Measurements from ENCODE around the gene CUX1. TPM values are rescaled to one million over a fixed set of nuclear protein-coding genes. Genes with fewer than 3 reads are reported as not detected.
"Not testable (repeated sequence)": the region's sequence is repeated elsewhere in the genome, so short reads cannot be mapped to it uniquely, and the experiment has no call there.

The CUX1 gene
- total RNA-seq, 4 donors from 2014 or later: 56.9 to 124 (median 93.2) TPM

- DNase-seq: no peak
- intact Hi-C loops (cut with DNase I; ENCODE audit: low total_unique reads): no loop called here
- Histone ChIP-seq H3K36me3 (no peaks in the 10 kb centered on the region), H3K4me3 (no peak overlapping the region), H3K4me1 (peaks cover 0 to 8% (median 0%) of the 10 kb centered on the region in 4 donors), H3K27ac (no peak overlapping the region), H3K9me3 (no peaks in the 10 kb centered on the region), H3K27me3 (no peaks in the 10 kb centered on the region)
- TF ChIP-seq CTCF (IDR thresholded peaks at IDR 0.05): no peak
- no peak for TF ChIP-seq POLR2AphosphoS5 (IDR thresholded peaks at IDR 0.05)
- no peak for TF ChIP-seq EP300 (IDR thresholded peaks at IDR 0.05; ENCODE audit: low read depth)
- no peak for TF ChIP-seq POLR2A (IDR thresholded peaks at IDR 0.05)
- in situ Hi-C loops (cut with MboI; ENCODE audit: low pct_ligation_motif_present in 1 of 4, low pct_unique_long_range_greater_than_20kb in 1 of 4, low sequenced_read_pairs in 3 of 4): no loop called here
- WGBS, 2 donors (ENCODE audit: low coverage in 1 of 2): 91% methylated on average over 76 of the region's 84 CpGs; no CpG with 5 or more reads in 1 of the 2 donors
Observed at GRCh38 chr7:102300643-102301221, 483.3 kb downstream of the CUX1 start.

- H3K36me3 ChIP-seq; DNase-seq; intact Hi-C loops (cut with DNase I; ENCODE audit: low total_unique reads); H3K4me1 ChIP-seq; H3K4me3 ChIP-seq; H3K9me3 ChIP-seq; H3K27ac ChIP-seq; H3K27me3 ChIP-seq; in situ Hi-C loops (cut with MboI; ENCODE audit: low pct_ligation_motif_present in 1 of 4, low pct_unique_long_range_greater_than_20kb in 1 of 4, low sequenced_read_pairs in 3 of 4): not testable (repeated sequence)
- WGBS, 2 donors (ENCODE audit: low coverage in 1 of 2): 96% methylated on average over 14 of the region's 14 CpGs; no CpG with 5 or more reads in 1 of the 2 donors
Observed at GRCh38 chr7:102301367-102301766, 483.9 kb downstream of the CUX1 start.

GRCh38 chr7:102302025-102302424 lies 484.6 kb downstream of the CUX1 start:
- no peak overlapping the region for H3K4me3 ChIP-seq
- DNase-seq: no peak
- no peak overlapping the region for H3K27ac ChIP-seq
- in situ Hi-C loops (cut with MboI; ENCODE audit: low pct_ligation_motif_present in 1 of 4, low pct_unique_long_range_greater_than_20kb in 1 of 4, low sequenced_read_pairs in 3 of 4): no loop called here
- no peaks in the 10 kb centered on the region for H3K9me3 ChIP-seq
- intact Hi-C loops (cut with DNase I; ENCODE audit: low total_unique reads): no loop called here
- H3K27me3 ChIP-seq: no peaks in the 10 kb centered on the region
- H3K36me3 ChIP-seq: no peaks in the 10 kb centered on the region
- TF ChIP-seq POLR2AphosphoS5 (IDR thresholded peaks at IDR 0.05) (no peak), EP300 (IDR thresholded peaks at IDR 0.05; ENCODE audit: low read depth) (no peak), CTCF (IDR thresholded peaks at IDR 0.05) (no peak), POLR2A (IDR thresholded peaks at IDR 0.05) (no peak)
- WGBS, 2 donors (ENCODE audit: low coverage in 1 of 2): 86 to 100% methylated on average over 1 to 6 of the region's 6 CpGs
- peaks cover 5 to 14% (median 6%) of the 10 kb centered on the region in 4 donors for H3K4me1 ChIP-seq

- Histone ChIP-seq H3K9me3 (no peaks in the 10 kb centered on the region), H3K27ac (peak overlapping the region in 2 of 4 donors; percentile 41 to 54), H3K4me3 (no peak overlapping the region), H3K27me3 (no peaks in the 10 kb centered on the region), H3K4me1 (peaks cover 5 to 20% (median 11%) of the 10 kb centered on the region in 4 donors), H3K36me3 (no peaks in the 10 kb centered on the region)
- WGBS, 2 donors (ENCODE audit: low coverage in 1 of 2): 68 to 72% methylated on average over 2 to 9 of the region's 13 CpGs
- TF ChIP-seq POLR2A (IDR thresholded peaks at IDR 0.05) (no peak), EP300 (IDR thresholded peaks at IDR 0.05; ENCODE audit: low read depth) (no peak), CTCF (IDR thresholded peaks at IDR 0.05) (no peak), POLR2AphosphoS5 (IDR thresholded peaks at IDR 0.05) (no peak)
- intact Hi-C loops (cut with DNase I; ENCODE audit: low total_unique reads) (no loop called here), in situ Hi-C loops (cut with MboI; ENCODE audit: low pct_ligation_motif_present in 1 of 4, low pct_unique_long_range_greater_than_20kb in 1 of 4, low sequenced_read_pairs in 3 of 4) (no loop called here)
- DNase-seq: no peak
Observed at GRCh38 chr7:102303669-102304422, 486.4 kb downstream of the CUX1 start.
